Chondrocyte (in vitro differentiated cells): ENCODE results near the gene RIOK1. TPM values are rescaled to one million over a fixed set of nuclear protein-coding genes. Genes with fewer than 3 reads are reported as not detected.

Source experiments
- DNase-seq: peaks from one replicate; pipeline ENCODE4 v3.0.0; 2021; ENCODE audit warnings: mixed read lengths, low spot score
- H3K27ac Mint-ChIP-seq: one replicate; pipeline ENCODE4 v1.8.0; 2021; ENCODE audit warnings: mild to moderate bottlenecking, moderate library complexity, mixed read lengths; ENCODE audit not compliant: unreplicated experiment
- H3K27me3 Mint-ChIP-seq: 2 replicates; pipeline ENCODE4 v1.8.0; 2021; ENCODE audit warnings: low read depth, mixed read lengths
- H3K36me3 Mint-ChIP-seq: 2 replicates; pipeline ENCODE4 v1.8.0; 2021; ENCODE audit warnings: low read depth, mixed read lengths
- H3K4me1 Mint-ChIP-seq: 2 replicates; pipeline ENCODE4 v1.8.0; 2021; ENCODE audit warnings: low read depth, mild to moderate bottlenecking, mixed read lengths
- H3K4me3 Mint-ChIP-seq: one replicate; pipeline ENCODE4 v1.8.0; 2021; ENCODE audit warnings: mild to moderate bottlenecking, moderate library complexity, mixed read lengths; ENCODE audit not compliant: unreplicated experiment
- H3K9me3 Mint-ChIP-seq: 2 replicates; pipeline ENCODE4 v1.8.0; 2021; ENCODE audit warnings: low read depth, mixed read lengths
- total RNA-seq: library from RNA; stranded (reverse); gene quantifications from 3 replicates; pipeline ENCODE4 v1.2.1, GENCODE V29; 2021
- TF ChIP-seq, protein P1 (sequence below): fragments of 200-600 bp; sonication (generic); IDR thresholded peaks from 2 replicates; pipeline ENCODE4 v1.5.0; 2021; ENCODE audit warnings: antibody characterized with exemption, mild to moderate bottlenecking, moderate library complexity

RIOK1 gene
- total RNA-seq, 1 donor from 2014 or later: 14.4 TPM

DNA sequence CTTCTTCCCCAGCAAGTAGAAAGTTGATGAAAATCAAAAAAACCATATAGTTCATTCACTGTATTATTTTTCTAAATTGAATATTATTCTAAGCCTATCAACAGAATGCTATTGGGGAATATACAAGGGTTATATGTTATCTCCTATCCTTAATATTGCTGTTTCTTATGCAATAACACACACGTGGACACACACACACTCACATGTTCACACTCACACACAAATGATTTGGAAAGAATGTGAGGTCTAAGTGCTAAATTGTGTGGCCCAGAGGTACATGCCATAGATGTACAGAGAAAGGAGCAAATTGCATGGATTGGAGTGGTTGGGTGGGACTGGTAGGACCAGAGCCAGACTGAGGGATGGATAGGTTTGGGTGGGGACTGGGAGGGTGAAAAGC, 45.1 kb downstream of the RIOK1 start:
- Mint-ChIP-seq H3K4me3 (no peak overlapping the region), H3K4me1 (peaks cover 21% of the 10 kb centered on the region), H3K36me3 (no peaks in the 10 kb centered on the region), H3K27ac (no peak overlapping the region), H3K9me3 (peaks cover 4% of the 10 kb centered on the region), H3K27me3 (no peaks in the 10 kb centered on the region)
- TF ChIP-seq, protein P1, sequence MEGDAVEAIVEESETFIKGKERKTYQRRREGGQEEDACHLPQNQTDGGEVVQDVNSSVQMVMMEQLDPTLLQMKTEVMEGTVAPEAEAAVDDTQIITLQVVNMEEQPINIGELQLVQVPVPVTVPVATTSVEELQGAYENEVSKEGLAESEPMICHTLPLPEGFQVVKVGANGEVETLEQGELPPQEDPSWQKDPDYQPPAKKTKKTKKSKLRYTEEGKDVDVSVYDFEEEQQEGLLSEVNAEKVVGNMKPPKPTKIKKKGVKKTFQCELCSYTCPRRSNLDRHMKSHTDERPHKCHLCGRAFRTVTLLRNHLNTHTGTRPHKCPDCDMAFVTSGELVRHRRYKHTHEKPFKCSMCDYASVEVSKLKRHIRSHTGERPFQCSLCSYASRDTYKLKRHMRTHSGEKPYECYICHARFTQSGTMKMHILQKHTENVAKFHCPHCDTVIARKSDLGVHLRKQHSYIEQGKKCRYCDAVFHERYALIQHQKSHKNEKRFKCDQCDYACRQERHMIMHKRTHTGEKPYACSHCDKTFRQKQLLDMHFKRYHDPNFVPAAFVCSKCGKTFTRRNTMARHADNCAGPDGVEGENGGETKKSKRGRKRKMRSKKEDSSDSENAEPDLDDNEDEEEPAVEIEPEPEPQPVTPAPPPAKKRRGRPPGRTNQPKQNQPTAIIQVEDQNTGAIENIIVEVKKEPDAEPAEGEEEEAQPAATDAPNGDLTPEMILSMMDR: no peak
- DNase-seq: no peak

DNA sequence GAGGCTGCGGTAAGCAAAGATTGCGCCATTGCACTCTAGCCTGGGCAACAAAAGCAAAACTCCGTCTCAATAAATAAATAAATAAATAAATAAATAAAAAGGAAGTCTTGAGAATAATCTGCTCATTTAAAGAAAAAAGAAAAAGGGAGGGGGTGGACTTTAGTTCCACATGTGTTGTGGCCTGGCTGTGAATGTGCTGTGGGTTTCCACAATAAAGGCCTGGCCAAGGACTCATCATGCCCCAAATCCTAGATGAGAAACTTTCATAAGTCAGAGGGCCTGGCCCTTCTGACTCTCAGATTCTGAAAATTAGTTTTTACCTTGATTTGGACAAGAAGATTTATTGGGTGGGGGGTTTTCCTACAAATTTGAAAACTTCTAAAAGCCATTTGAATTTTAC, 48.4 kb downstream of the RIOK1 start:
- Mint-ChIP-seq H3K4me1 (peaks cover 25% of the 10 kb centered on the region), H3K27me3 (no peaks in the 10 kb centered on the region), H3K9me3 (peaks cover 4% of the 10 kb centered on the region), H3K36me3 (no peaks in the 10 kb centered on the region), H3K27ac (no peak overlapping the region), H3K4me3 (no peak overlapping the region)
- DNase-seq: no peak
- TF ChIP-seq, protein P1: no peak

DNA sequence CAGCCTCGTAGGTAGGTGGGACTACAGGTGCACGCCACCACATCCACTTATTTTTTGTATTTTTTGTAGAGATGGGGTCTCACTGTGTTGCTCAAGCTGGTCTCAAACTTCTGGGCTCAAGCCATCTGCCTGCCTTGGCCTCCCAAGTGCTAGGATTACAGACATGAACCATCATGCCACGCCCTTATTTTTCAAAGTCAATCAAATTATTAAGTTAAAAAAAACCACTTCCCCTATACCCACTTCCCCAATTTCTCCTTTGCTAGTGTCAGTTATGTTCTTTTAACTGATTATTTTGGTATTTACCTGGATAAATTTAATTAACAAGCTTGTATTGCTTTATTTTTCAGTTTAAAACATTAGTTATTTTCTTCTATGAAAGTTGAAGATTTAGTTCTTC, 49.6 kb downstream of the RIOK1 start:
- peak overlapping the region; percentile 97 for H3K27ac Mint-ChIP-seq
- H3K27me3 Mint-ChIP-seq: no peaks in the 10 kb centered on the region
- no peaks in the 10 kb centered on the region for H3K36me3 Mint-ChIP-seq
- no peak overlapping the region for H3K4me3 Mint-ChIP-seq
- TF ChIP-seq, protein P1: no peak
- peaks cover 20% of the 10 kb centered on the region for H3K4me1 Mint-ChIP-seq
- H3K9me3 Mint-ChIP-seq: peaks cover 4% of the 10 kb centered on the region
- no peak for DNase-seq

DNA sequence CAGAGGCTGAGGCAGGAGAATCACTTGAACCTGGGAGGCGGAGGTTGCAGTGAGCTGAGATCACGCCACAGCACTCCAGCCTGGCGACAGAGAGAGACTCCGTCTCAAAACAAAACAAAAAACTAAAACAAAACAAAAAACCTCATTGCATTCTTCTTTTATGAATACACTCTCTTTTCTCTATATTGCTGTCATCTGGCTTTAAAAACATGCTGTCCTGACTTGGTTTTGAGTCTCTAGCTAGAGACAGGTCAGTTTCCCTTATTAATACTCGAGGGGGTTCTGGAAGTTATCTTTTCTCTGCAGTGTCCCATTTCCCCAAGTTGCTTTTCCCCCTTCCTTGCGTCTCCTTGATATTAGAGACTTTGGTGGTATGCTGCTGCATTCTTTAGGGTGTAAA, 50.9 kb downstream of the RIOK1 start:
- Mint-ChIP-seq H3K4me3 (peak overlapping the region; percentile 33), H3K9me3 (peaks cover 4% of the 10 kb centered on the region), H3K36me3 (no peaks in the 10 kb centered on the region), H3K27ac (peak overlapping the region; percentile 97), H3K27me3 (no peaks in the 10 kb centered on the region), H3K4me1 (peaks cover 29% of the 10 kb centered on the region)
- DNase-seq: no peak
- TF ChIP-seq, protein P1: no peak

DNA sequence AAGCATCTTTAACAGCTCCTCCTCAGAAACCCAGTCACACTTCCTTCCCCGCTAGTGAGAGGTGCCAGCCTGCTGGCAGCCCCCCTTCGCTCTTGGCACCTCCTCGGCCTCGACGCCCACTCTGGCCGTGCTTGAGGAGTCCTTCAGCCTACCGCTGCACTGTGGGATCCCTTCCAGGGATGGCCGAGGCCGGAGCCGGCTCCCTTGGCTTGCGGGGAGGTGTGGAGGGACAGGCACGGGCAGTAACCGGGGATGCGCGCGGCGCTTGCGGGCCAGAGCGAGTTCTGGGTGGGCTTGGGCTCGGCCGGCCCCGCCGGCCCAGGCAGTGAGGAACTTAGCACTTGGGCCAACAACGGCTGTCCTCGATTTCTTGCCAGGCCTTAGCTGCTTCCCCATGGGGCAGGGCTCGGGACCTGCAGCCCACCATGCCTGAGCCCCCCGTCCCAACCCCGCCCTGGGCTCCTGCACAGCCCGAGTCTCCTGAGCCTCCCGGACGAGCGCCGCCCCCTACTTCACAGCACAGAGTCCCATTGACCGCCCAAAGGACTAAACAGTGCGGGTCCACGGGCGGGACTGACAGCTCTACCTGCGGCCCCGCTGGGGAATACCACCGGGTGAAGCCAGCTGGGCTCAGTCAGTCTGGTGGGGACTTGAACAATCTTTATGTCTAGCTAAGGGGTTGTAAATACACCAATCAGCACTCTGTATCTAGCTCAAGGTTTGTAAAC, 51.6 kb downstream of the RIOK1 start:
- TF ChIP-seq, protein P1: no peak
- Mint-ChIP-seq H3K36me3 (no peaks in the 10 kb centered on the region), H3K4me1 (peaks cover 36% of the 10 kb centered on the region), H3K27ac (peak overlapping the region; percentile 97), H3K4me3 (no peak overlapping the region), H3K9me3 (no peaks in the 10 kb centered on the region), H3K27me3 (no peaks in the 10 kb centered on the region)
- peak; percentile 87 for DNase-seq
